ENCODE results near the gene GDF15.
A peak's percentile ranks its signal among the peaks of the same experiment; 100 is the strongest.

Gene GDF15

GRCh38 chr19:18427743-18428113 is 41.8 kb downstream of the GDF15 start (continued):
- TF ChIP-seq ESRRG (CRISPR knock-in tag; IDR thresholded peaks at IDR 0.05) (no peak), TCF4 (CRISPR knock-in tag; IDR thresholded peaks at IDR 0.05; ENCODE audit: borderline replicate concordance) (no peak)

GRCh38 chr19:18428173-18428786 is 42.3 kb downstream of the GDF15 start:
- no peak for ATAC-seq
- TF ChIP-seq PATZ1 (CRISPR knock-in tag; IDR thresholded peaks at IDR 0.05; ENCODE audit: borderline replicate concordance) (no peak), GLIS3 (CRISPR knock-in tag; IDR thresholded peaks at IDR 0.05) (no peak)

- no peak for TF ChIP-seq ISL1 (CRISPR knock-in tag; IDR thresholded peaks at IDR 0.05)
- TF ChIP-seq PATZ1 (CRISPR knock-in tag; IDR thresholded peaks at IDR 0.05; ENCODE audit: borderline replicate concordance) = peak; percentile 86; the same call in 1 of the 2 replicates
- peak; percentile 78 for ATAC-seq
Measured at GRCh38 chr19:18428787-18429674, 43.1 kb downstream of the GDF15 start.

GRCh38 chr19:18429717-18430416 is 43.9 kb downstream of the GDF15 start:
- TF ChIP-seq TCF4 (CRISPR knock-in tag; IDR thresholded peaks at IDR 0.05; ENCODE audit: borderline replicate concordance) = no peak
- TF ChIP-seq PPARA (CRISPR knock-in tag; IDR thresholded peaks at IDR 0.05; ENCODE audit: borderline replicate concordance) = no peak
- TF ChIP-seq BACH2 (CRISPR knock-in tag; IDR thresholded peaks at IDR 0.05; ENCODE audit: borderline replicate concordance) = no peak
- no peak for TF ChIP-seq PATZ1 (CRISPR knock-in tag; IDR thresholded peaks at IDR 0.05; ENCODE audit: borderline replicate concordance)
- no peak for TF ChIP-seq ZNF70 (CRISPR knock-in tag; IDR thresholded peaks at IDR 0.05)
- TF ChIP-seq POU6F1 (CRISPR knock-in tag; IDR thresholded peaks at IDR 0.05; ENCODE audit: borderline replicate concordance, low read depth) = no peak
- TF ChIP-seq ISL1 (CRISPR knock-in tag; IDR thresholded peaks at IDR 0.05) = no peak
- TF ChIP-seq CSRNP3 (CRISPR knock-in tag; IDR thresholded peaks at IDR 0.05) = no peak
- TF ChIP-seq ZC3H10 (CRISPR knock-in tag; IDR thresholded peaks at IDR 0.05) = no peak
- TF ChIP-seq OSR1 (CRISPR knock-in tag; IDR thresholded peaks at IDR 0.05) = no peak
- no peak for TF ChIP-seq RARB (CRISPR knock-in tag; IDR thresholded peaks at IDR 0.05)
- no peak for TF ChIP-seq ZNF8 (CRISPR knock-in tag; IDR thresholded peaks at IDR 0.05)
- TF ChIP-seq TSHZ2 (CRISPR knock-in tag; IDR thresholded peaks at IDR 0.05) = no peak
- TF ChIP-seq TOX (CRISPR knock-in tag; IDR thresholded peaks at IDR 0.05; ENCODE audit: borderline replicate concordance) = no peak
- no peak for TF ChIP-seq SNAI2 (CRISPR knock-in tag; IDR thresholded peaks at IDR 0.05)
- TF ChIP-seq CREB5 (CRISPR knock-in tag; IDR thresholded peaks at IDR 0.05; ENCODE audit: low read depth) = no peak
- ATAC-seq = no peak

Data from SK-N-SH treated with all-trans-retinoic acid at 6 μM for 48 hours (cell line).